Neuronal stem cell (in vitro differentiated cells): Measurements from ENCODE around the gene RASAL3.

Source experiments
- DNase-seq: peaks from one replicate; pipeline ENCODE4 v3.0.0-alpha.2; 2013; ENCODE audit warnings: low spot score
- H2AFZ ChIP-seq: one replicate; pipeline ENCODE4 v1.6.1; 2013; ENCODE audit warnings: mild to moderate bottlenecking, low read length, inconsistent platforms
- H2AK5ac ChIP-seq: 2 replicates; pipeline ENCODE4 v1.6.1; 2013; ENCODE audit warnings: low read depth, mild to moderate bottlenecking, inconsistent platforms, low read length, moderate library complexity, mixed read lengths
- H2BK120ac ChIP-seq: 2 replicates; pipeline ENCODE4 v1.6.1; 2013; ENCODE audit warnings: low read depth, mild to moderate bottlenecking, inconsistent platforms, low read length, moderate library complexity, mixed read lengths
- H2BK12ac ChIP-seq: one replicate; pipeline ENCODE4 v1.6.1; 2013; ENCODE audit warnings: low read length, inconsistent platforms
- H2BK15ac ChIP-seq: 2 replicates; pipeline ENCODE4 v1.6.1; 2013; ENCODE audit warnings: mild to moderate bottlenecking, low read length, inconsistent platforms, mixed read lengths
- H2BK5ac ChIP-seq: one replicate; pipeline ENCODE4 v1.6.1; 2013; ENCODE audit warnings: inconsistent platforms, mild to moderate bottlenecking, low read length, moderate library complexity
- H3K14ac ChIP-seq: one replicate; pipeline ENCODE4 v1.6.1; 2013; ENCODE audit warnings: low read length, inconsistent platforms
- H3K18ac ChIP-seq: 2 replicates; pipeline ENCODE4 v1.6.1; 2013; ENCODE audit warnings: low read length, inconsistent platforms
- H3K23ac ChIP-seq: 2 replicates; pipeline ENCODE4 v1.6.1; 2013; ENCODE audit warnings: low read depth, mild to moderate bottlenecking, mixed read lengths, low read length, inconsistent platforms; ENCODE audit not compliant: poor library complexity
- H3K27ac ChIP-seq: replicated peaks from 3 replicates; pipeline ENCODE4 v1.5.1; 2013; ENCODE audit warnings: low read length, inconsistent platforms
- H3K27me3 ChIP-seq, 3 experiments: 2 replicates each; pipeline ENCODE4 v1.6.1; 2013; ENCODE audit warnings: low read length in 3 of 3, mild to moderate bottlenecking in 2 of 3, inconsistent platforms in 1 of 3, low read depth in 1 of 3, mixed read lengths in 1 of 3, moderate library complexity in 1 of 3; ENCODE audit not compliant: control insufficient read depth in 3 of 3, insufficient read depth in 3 of 3
- H3K36me3 ChIP-seq, 2 donors: replicated peaks in 1 of 2; 2 replicates each; pipeline ENCODE4 v1.6.1; 2013; ENCODE audit warnings: low read length in 2 of 2; ENCODE audit not compliant: control insufficient read depth in 2 of 2, insufficient read depth in 2 of 2
- H3K4ac ChIP-seq: 2 replicates; pipeline ENCODE4 v1.6.1; 2013; ENCODE audit warnings: inconsistent platforms, mild to moderate bottlenecking, low read length, moderate library complexity
- H3K4me1 ChIP-seq, 2 donors: 1 replicate in 1 of 2; 2 replicates in 1 of 2; pipeline ENCODE4 v1.6.1; 2013; ENCODE audit warnings: low read length in 2 of 2, low read depth in 1 of 2; ENCODE audit not compliant: control insufficient read depth in 2 of 2, insufficient read depth in 1 of 2
- H3K4me2 ChIP-seq: one replicate; pipeline ENCODE4 v1.6.1; 2013; ENCODE audit warnings: mild to moderate bottlenecking, low read length, inconsistent platforms; ENCODE audit not compliant: insufficient read depth, poor library complexity, severe bottlenecking
- H3K4me3 ChIP-seq, 2 donors: 2 replicates each; pipeline ENCODE4 v1.5.1; 2013; ENCODE audit warnings: low read length in 2 of 2, mild to moderate bottlenecking in 2 of 2, inconsistent platforms in 1 of 2, moderate library complexity in 1 of 2
- H3K79me1 ChIP-seq: one replicate; pipeline ENCODE4 v1.6.1; 2013; ENCODE audit warnings: low read depth, mild to moderate bottlenecking, inconsistent platforms, low read length, moderate library complexity
- H3K9ac ChIP-seq: one replicate; pipeline ENCODE4 v1.6.1; 2013; ENCODE audit warnings: mild to moderate bottlenecking, low read depth, low read length, inconsistent platforms; ENCODE audit not compliant: poor library complexity
- H3K9me3 ChIP-seq, 2 donors: replicated peaks in 1 of 2; 2 replicates each; pipeline versions ENCODE3 to v1.6.1; 2013; ENCODE audit warnings: low read length in 2 of 2, mild to moderate bottlenecking in 2 of 2, inconsistent platforms in 1 of 2, low read depth in 1 of 2, mixed read lengths in 1 of 2, moderate library complexity in 1 of 2; ENCODE audit not compliant: control insufficient read depth in 2 of 2, insufficient read depth in 1 of 2
- H4K8ac ChIP-seq: one replicate; pipeline ENCODE4 v1.6.1; 2013; ENCODE audit warnings: low read depth, mild to moderate bottlenecking, inconsistent platforms, low read length, moderate library complexity
- H4K91ac ChIP-seq: one replicate; pipeline ENCODE4 v1.6.1; 2013; ENCODE audit warnings: low read length, low read depth, mild to moderate bottlenecking, inconsistent platforms; ENCODE audit not compliant: poor library complexity
- WGBS, 2 donors: extraction: QIAGEN DNeasy Blood & Tissue Kit; methylation state at CpG; one replicate each; pipeline ENCODE4 v1.1.7; 2013; ENCODE audit warnings: missing lambda C conversion rate in 2 of 2, mixed read lengths in 1 of 2; ENCODE audit not compliant: insufficient read length in 2 of 2, insufficient replicate concordance in 1 of 2; ENCODE audit errors: extremely low coverage in 2 of 2; 5-methylcytosine and 5-hydroxymethylcytosine counted together

The RASAL3 gene

GRCh38 chr19:15457701-15458484, 6.5 kb downstream of the RASAL3 start:
- no peak overlapping the region for H2BK12ac ChIP-seq
- no peaks in the 10 kb centered on the region for H3K79me1 ChIP-seq
- H2AK5ac ChIP-seq: no peak overlapping the region
- H3K18ac ChIP-seq: peak overlapping the region; percentile 60
- no peaks in the 10 kb centered on the region for H3K36me3 ChIP-seq
- peaks cover 24 to 84% (median 71%) of the 10 kb centered on the region in 3 experiments for H3K27me3 ChIP-seq
- H3K9me3 ChIP-seq: peaks cover 0 to 2% of the 10 kb centered on the region in 2 donors
- peak overlapping the region; percentile 73 for H2AFZ ChIP-seq
- H3K14ac ChIP-seq: no peak overlapping the region
- H2BK120ac ChIP-seq: no peak overlapping the region
- no peak overlapping the region for H3K4me2 ChIP-seq
- no peak for DNase-seq
- no peak overlapping the region for H3K23ac ChIP-seq
- H3K4me3 ChIP-seq: peak overlapping the region in 1 of 2 donors; percentile 12
- H2BK5ac ChIP-seq: no peak overlapping the region
- no CpG with 5 or more reads among the region's 54 CpGs for WGBS, 2 donors
- H3K4me1 ChIP-seq: peaks cover 3% of the 10 kb centered on the region in 2 donors
- H3K27ac ChIP-seq: no peak overlapping the region
- no peak overlapping the region for H4K8ac ChIP-seq
- H3K4ac ChIP-seq: no peak overlapping the region
- H2BK15ac ChIP-seq: no peak overlapping the region
- no peak overlapping the region for H3K9ac ChIP-seq
- H4K91ac ChIP-seq: no peak overlapping the region

GRCh38 chr19:15456871-15457700, 7.3 kb downstream of the RASAL3 start:
- H2AK5ac ChIP-seq: no peak overlapping the region
- peak overlapping the region; percentile 52 for H3K4me2 ChIP-seq
- WGBS, 2 donors: no CpG with 5 or more reads among the region's 86 CpGs
- no peak overlapping the region for H4K8ac ChIP-seq
- H2BK15ac ChIP-seq: no peak overlapping the region
- H3K18ac ChIP-seq: peak overlapping the region; percentile 27
- H2BK120ac ChIP-seq: no peak overlapping the region
- H3K4me1 ChIP-seq: peaks cover 5 to 7% of the 10 kb centered on the region in 2 donors
- peaks cover 24 to 87% (median 75%) of the 10 kb centered on the region in 3 experiments for H3K27me3 ChIP-seq
- H3K4me3 ChIP-seq: peak overlapping the region in 1 of 2 donors; percentile 49
- H3K36me3 ChIP-seq: no peaks in the 10 kb centered on the region
- H2BK5ac ChIP-seq: no peak overlapping the region
- no peaks in the 10 kb centered on the region for H3K79me1 ChIP-seq
- H4K91ac ChIP-seq: no peak overlapping the region
- no peak overlapping the region for H3K23ac ChIP-seq
- peak overlapping the region; percentile 30 for H3K9ac ChIP-seq
- no peak overlapping the region for H3K14ac ChIP-seq
- H3K9me3 ChIP-seq: peaks cover 0 to 2% of the 10 kb centered on the region in 2 donors
- H2AFZ ChIP-seq: peak overlapping the region; percentile 73
- H3K27ac ChIP-seq: no peak overlapping the region
- no peak overlapping the region for H3K4ac ChIP-seq
- no peak overlapping the region for H2BK12ac ChIP-seq
- DNase-seq: no peak

GRCh38 chr19:15456441-15456840, 7.9 kb downstream of the RASAL3 start:
- peak overlapping the region; percentile 52 for H3K4me2 ChIP-seq
- no peak overlapping the region for H2BK5ac ChIP-seq
- peaks cover 0 to 2% of the 10 kb centered on the region in 2 donors for H3K9me3 ChIP-seq
- no peak overlapping the region for H3K14ac ChIP-seq
- no peak overlapping the region for H4K8ac ChIP-seq
- no peak overlapping the region for H2AFZ ChIP-seq
- H2BK15ac ChIP-seq: no peak overlapping the region
- peaks cover 7% of the 10 kb centered on the region in 2 donors for H3K4me1 ChIP-seq
- DNase-seq: no peak
- no peak overlapping the region for H2BK12ac ChIP-seq
- no peak overlapping the region for H3K4me3 ChIP-seq
- no peak overlapping the region for H3K4ac ChIP-seq
- H3K79me1 ChIP-seq: no peaks in the 10 kb centered on the region
- no peak overlapping the region for H3K9ac ChIP-seq
- no peak overlapping the region for H2AK5ac ChIP-seq
- no peaks in the 10 kb centered on the region for H3K36me3 ChIP-seq
- peaks cover 24 to 84% (median 75%) of the 10 kb centered on the region in 3 experiments for H3K27me3 ChIP-seq
- H4K91ac ChIP-seq: no peak overlapping the region
- WGBS, 2 donors: no CpG with 5 or more reads among the region's 14 CpGs
- H3K18ac ChIP-seq: no peak overlapping the region
- no peak overlapping the region for H3K23ac ChIP-seq
- no peak overlapping the region for H3K27ac ChIP-seq
- no peak overlapping the region for H2BK120ac ChIP-seq

- no peak overlapping the region for H2BK15ac ChIP-seq
- H3K36me3 ChIP-seq: no peaks in the 10 kb centered on the region
- no peak overlapping the region for H3K4ac ChIP-seq
- H4K91ac ChIP-seq: no peak overlapping the region
- no peak overlapping the region for H2AK5ac ChIP-seq
- no peaks in the 10 kb centered on the region for H3K79me1 ChIP-seq
- H2BK12ac ChIP-seq: no peak overlapping the region
- H3K18ac ChIP-seq: no peak overlapping the region
- peaks cover 0 to 2% of the 10 kb centered on the region in 2 donors for H3K9me3 ChIP-seq
- H2BK5ac ChIP-seq: no peak overlapping the region
- H3K4me1 ChIP-seq: peaks cover 7% of the 10 kb centered on the region in 2 donors
- no peak overlapping the region for H2BK120ac ChIP-seq
- H3K27me3 ChIP-seq: peaks cover 24 to 79% (median 72%) of the 10 kb centered on the region in 3 experiments
- no peak overlapping the region for H3K14ac ChIP-seq
- no peak overlapping the region for H3K4me3 ChIP-seq
- H3K4me2 ChIP-seq: no peak overlapping the region
- no peak overlapping the region for H3K27ac ChIP-seq
- DNase-seq: no peak
- H2AFZ ChIP-seq: no peak overlapping the region
- no peak overlapping the region for H3K23ac ChIP-seq
- WGBS, 2 donors: no CpG with 5 or more reads among the region's 9 CpGs
- no peak overlapping the region for H3K9ac ChIP-seq
- H4K8ac ChIP-seq: no peak overlapping the region
Measured at GRCh38 chr19:15455996-15456395, 8.3 kb downstream of the RASAL3 start.
